Measurements from ENCODE around the gene IL32.
A peak's percentile ranks its signal among the peaks of the same experiment; 100 is the strongest.
"Not testable (repeated sequence)": the region's sequence is repeated elsewhere in the genome, so short reads cannot be mapped to it uniquely, and the experiment has no call there.

IL32 gene

DNA sequence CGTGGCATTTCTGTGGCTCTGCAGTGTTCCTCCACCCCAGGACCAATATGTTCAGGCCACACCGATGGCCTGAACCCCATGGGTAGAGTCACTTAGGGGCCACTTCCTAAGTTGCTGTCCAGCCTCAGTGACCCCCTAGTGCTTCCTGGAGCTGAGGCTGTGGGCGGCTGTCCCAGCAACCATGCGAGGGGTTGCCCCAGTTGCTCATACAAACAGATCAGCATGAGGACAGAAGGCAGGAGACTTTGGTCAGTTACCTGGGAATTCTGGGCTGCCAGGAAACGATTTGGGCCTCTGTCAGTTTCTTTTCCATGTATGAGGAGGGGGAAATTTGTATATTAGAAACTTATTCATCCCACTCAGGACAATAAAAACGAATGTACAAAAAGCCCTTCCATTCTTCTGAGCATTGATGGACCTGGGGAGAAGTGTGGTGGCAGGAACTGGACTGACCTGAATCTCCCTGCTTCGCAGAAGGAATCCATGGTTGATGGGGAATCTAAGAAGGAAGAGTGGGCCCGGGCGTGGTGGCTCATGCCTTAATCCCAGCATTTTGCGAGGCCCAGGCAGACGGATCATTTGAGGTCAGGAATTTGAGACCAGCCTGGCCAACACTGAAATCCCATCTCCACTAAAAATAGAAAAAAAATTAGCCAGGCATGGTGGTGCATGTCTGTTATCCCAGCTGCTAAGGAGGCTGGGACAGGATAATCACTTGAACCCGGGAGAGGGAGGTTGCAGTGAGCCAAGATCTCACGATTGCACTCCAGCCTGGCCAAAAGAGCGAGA is 4.9 kb upstream of the IL32 start:
- DNase-seq (ENCODE audit: low read depth, low spot score) = no peak
- no peak overlapping the region for H3K4me3 ChIP-seq (ENCODE audit: low read length)

- H3K4me3 ChIP-seq (ENCODE audit: low read length) = no peak overlapping the region
- DNase-seq (ENCODE audit: low read depth, low spot score) = no peak
These were observed 2.9 kb upstream of the IL32 start for GRCh38 chr16:3062553-3062952.

GRCh38 chr16:3063625-3064386 is 1.6 kb upstream of the IL32 start:
- no peak overlapping the region for H3K4me3 ChIP-seq (ENCODE audit: low read length)
- DNase-seq (ENCODE audit: low read depth, low spot score) = no peak

GRCh38 chr16:3065742-3066439 is 451 bp downstream of the IL32 start:
- no peak for DNase-seq (ENCODE audit: low read depth, low spot score)
- peak overlapping the region; percentile 77 for H3K4me3 ChIP-seq (ENCODE audit: low read length)

DNA sequence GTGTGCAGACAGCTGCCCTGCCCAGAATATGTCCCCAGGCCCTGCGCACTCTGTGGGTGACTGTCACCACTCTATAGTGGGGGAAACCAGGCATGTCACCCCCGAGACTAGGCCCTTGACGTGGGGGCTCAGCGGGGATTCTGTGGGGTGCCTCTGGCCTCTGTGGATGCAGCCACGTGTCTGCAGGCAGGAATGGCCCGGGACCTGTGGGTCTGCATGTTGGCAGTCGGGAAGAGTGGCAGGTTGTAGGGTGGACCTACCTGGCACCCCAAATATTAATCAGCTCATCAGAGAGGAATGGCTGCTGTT is 954 bp downstream of the IL32 start:
- H3K4me3 ChIP-seq (ENCODE audit: low read length) = peak overlapping the region; percentile 77

DNA sequence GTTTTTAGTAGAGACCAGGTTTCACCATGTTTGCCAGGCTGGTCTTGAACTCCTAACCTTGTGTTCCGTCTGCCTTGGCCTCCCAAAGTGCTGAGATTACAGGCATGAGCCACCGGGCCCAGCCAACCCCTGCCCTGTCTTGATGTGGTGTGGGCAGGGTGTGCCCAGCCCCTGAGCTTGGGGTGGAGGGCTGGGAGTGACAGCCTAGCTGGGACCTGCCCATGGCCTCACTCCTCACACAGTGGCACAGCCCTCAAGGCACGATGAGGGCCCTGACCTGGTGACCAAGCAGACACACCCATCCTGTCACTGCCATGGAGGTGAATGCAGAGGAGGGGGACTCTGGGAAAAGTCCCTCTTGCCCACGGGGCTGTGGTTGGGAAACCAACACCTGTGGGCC is 3.0 kb downstream of the IL32 start:
- no peak overlapping the region for H3K4me3 ChIP-seq (ENCODE audit: low read length)
- no peak for DNase-seq (ENCODE audit: low read depth, low spot score)

More for the DNA sequence above, 954 bp downstream of the IL32 start:
- DNase-seq (ENCODE audit: low read depth, low spot score) = no peak

GRCh38 chr16:3069146-3069545 is 3.7 kb downstream of the IL32 start:
- not testable (repeated sequence) for H3K4me3 ChIP-seq (ENCODE audit: low read length); DNase-seq (ENCODE audit: low read depth, low spot score)

GRCh38 chr16:3070608-3071111 is 5.2 kb downstream of the IL32 start:
- no peak for DNase-seq (ENCODE audit: low read depth, low spot score)

DNA sequence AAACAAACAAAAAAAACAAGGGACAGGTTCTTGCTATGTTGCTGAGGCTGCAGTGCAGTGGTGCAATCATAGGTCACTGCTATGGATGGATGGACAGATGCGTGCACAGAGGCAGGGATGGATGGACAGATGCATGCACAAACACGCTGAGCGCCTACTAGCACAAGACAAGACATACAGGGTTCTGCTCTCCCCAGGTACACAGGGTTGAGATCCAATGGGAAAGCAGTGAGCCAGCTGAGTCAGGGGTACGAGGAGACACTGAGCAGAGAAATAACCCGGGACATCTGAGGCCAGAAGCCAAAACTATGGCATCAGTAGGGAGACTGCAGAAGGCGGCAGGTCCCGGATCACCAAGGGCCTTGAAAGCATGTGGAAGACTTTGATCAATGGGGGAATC is 6.2 kb downstream of the IL32 start:
- no peak overlapping the region for H3K4me3 ChIP-seq (ENCODE audit: low read length)
- no peak for DNase-seq (ENCODE audit: low read depth, low spot score)

More at GRCh38 chr16:3070608-3071111, 5.2 kb downstream of the IL32 start:
- no peak overlapping the region for H3K4me3 ChIP-seq (ENCODE audit: low read length)

GRCh38 chr16:3072148-3072547 is 6.7 kb downstream of the IL32 start:
- DNase-seq (ENCODE audit: low read depth, low spot score); H3K4me3 ChIP-seq (ENCODE audit: low read length): not testable (repeated sequence)

- H3K4me3 ChIP-seq (ENCODE audit: low read length); DNase-seq (ENCODE audit: low read depth, low spot score): not testable (repeated sequence)
These were observed 7.3 kb downstream of the IL32 start for GRCh38 chr16:3072576-3073263.

DNA sequence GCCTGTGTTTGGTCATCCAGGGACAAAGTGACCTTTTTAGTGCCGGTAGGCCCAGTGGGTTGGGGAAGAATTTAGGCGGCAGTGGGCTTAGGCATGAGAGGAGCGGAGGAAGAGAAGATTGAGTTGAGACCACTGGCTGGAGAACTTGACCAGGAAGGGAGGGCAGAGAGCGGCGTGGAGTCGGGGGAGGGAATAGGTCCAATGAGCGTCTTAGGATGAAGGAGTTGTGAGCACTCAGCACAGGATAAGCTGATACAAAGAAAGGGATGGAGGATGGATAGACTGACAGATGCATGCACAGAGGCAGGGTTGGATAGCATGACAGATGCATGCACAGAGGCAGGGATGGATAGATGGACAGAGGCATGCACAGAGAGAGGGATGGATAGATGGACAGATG is 8.0 kb downstream of the IL32 start:
- no peak overlapping the region for H3K4me3 ChIP-seq (ENCODE audit: low read length)
- DNase-seq (ENCODE audit: low read depth, low spot score) = no peak

GRCh38 chr16:3074860-3075522 is 9.6 kb downstream of the IL32 start:
- peak overlapping the region; percentile 49 for H3K4me3 ChIP-seq (ENCODE audit: low read length)
- peak; percentile 98 for DNase-seq (ENCODE audit: low read depth, low spot score)

DNA sequence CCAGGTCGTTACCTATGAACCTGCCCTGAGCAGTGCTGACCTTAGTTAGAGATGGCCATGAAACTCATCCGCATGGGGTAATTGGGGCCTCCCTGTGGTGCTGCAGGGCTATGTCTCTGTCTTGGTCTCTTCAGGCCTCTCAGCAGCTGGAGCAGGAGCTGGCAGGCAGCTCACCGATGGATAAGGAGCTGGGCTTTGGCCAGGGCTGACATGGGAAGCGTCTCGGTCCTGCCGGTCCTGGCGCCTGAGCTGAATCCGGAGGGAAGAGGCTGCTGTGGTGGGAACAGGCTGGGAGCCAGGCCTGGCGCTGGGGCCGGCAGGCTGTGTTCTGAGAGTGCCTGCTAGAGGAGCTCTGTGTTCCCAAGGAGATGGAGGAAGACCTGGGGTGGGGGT is 10.1 kb downstream of the IL32 start:
- peak overlapping the region; percentile 49 for H3K4me3 ChIP-seq (ENCODE audit: low read length)
- DNase-seq (ENCODE audit: low read depth, low spot score) = no peak

GRCh38 chr16:3075946-3076345 is 10.5 kb downstream of the IL32 start:
- peak overlapping the region; percentile 49 for H3K4me3 ChIP-seq (ENCODE audit: low read length)
- DNase-seq (ENCODE audit: low read depth, low spot score) = not testable (repeated sequence)

- H3K4me3 ChIP-seq (ENCODE audit: low read length) = peak overlapping the region; percentile 49
- peak; percentile 58 for DNase-seq (ENCODE audit: low read depth, low spot score)
These were observed 11.1 kb downstream of the IL32 start for GRCh38 chr16:3076577-3076976.

DNA sequence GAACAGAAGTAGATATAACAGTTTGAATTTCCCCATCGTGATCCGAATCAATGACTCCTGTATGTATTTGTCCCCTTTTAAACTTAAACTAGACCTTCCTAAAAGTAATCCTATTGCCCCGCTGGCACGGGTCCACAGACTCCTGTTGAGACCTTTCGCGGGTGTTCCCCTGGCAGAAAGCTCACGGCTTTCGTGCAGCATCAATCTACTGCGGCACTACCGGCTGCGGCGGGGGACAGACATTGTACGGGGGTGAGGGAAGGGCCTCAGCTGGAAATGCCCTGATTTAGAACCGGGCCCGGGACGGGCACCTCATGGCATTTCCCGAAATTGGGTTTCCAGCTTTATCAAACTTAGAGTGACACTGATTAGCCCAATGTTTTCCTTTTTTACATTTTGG is 14.6 kb downstream of the IL32 start:
- no peak for DNase-seq (ENCODE audit: low read depth, low spot score)
- H3K4me3 ChIP-seq (ENCODE audit: low read length) = no peak overlapping the region

- not testable (repeated sequence) for H3K4me3 ChIP-seq (ENCODE audit: low read length); DNase-seq (ENCODE audit: low read depth, low spot score)
These were observed 16.5 kb downstream of the IL32 start for GRCh38 chr16:3081957-3082356.

- DNase-seq (ENCODE audit: low read depth, low spot score); H3K4me3 ChIP-seq (ENCODE audit: low read length): not testable (repeated sequence)
These were observed 18.0 kb downstream of the IL32 start for GRCh38 chr16:3083408-3083807.

Data from Jurkat, Clone E6-1 (cell line).